ENCODE results near the gene LMNTD1.
"Not testable (repeated sequence)": the region's sequence is repeated elsewhere in the genome, so short reads cannot be mapped to it uniquely, and the experiment has no call there.

Gene LMNTD1

DNA sequence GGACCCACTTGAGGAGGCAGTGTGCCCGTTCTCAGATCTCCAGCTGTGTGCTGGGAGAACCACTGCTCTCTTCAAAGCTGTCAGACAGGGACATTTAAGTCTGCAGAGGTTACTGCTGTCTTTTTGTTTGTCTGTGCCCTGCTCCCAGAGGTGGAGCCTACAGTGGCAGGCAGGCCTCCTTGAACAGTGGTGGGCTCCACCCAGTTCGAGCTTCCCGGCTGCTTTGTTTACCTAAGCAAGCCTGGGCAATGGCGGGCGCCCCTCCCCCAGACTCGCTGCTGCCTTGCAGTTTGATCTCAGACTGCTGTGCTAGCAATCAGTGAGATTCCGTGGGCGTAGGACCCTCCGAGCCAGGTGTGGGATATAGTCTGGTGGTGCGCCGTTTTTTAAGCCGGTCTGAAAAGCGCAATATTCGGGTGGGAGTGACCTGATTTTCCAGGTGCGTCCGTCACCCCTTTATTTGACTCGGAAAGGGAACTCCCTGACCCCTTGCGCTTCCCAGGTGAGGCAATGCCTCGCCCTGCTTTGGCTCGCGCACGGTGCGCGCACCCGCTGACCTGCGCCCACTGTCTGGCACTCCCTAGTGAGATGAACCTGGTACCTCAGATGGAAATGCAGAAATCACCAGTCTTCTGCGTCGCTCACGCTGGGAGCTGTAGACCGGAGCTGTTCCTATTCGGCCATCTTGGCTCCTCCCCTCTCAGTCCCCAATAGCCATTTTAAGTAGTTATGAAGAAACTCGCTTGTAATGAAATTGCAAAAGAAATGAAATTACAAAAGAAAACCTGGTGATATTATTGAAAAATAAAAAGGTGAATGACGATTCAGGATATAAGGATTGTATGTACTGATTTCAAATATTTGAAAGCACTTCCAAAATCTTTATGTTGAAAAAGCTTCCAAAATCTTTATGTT is 63.9 kb downstream of the LMNTD1 start:
- not testable (repeated sequence) for DNase-seq

DNA sequence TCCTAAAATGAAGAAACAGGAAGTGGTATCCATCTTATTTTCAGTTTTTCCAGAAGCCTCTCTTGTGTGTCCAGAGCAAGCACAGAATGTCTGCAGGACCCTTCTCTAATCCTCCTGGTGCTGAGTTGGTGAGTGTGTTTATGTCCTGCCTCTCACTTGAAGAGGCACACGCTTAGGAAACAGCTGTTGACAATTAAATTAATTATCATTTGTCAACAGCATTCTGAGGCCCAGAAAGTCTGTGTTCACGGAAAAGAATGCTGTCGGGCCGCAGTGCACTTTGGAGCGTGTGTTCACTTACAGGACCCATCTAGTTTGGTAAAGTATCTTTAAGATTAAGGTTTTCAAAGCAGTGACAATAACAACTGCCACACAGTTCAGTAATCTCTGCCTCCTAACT is 70.5 kb downstream of the LMNTD1 start:
- no peak for DNase-seq

DNA sequence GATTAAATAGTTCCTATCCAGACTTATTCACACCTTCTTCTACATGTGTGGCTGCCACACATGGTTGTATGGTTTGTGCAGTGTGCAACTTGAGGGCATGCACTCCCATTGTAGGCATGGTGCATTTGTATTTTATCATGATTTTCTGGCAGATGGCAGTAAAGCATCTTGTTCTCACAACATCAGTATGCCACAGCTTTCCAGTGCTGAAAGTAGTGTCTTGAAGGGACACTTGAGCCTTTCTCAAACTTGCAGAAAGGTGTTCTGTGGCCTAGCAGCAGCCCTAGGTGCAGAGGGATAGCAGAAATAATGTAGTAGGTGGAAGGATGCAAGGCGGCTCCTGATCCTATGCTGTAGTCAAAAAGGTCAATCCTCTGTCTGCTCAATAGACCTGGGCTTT is 72.9 kb downstream of the LMNTD1 start:
- DNase-seq, result no peak

DNA sequence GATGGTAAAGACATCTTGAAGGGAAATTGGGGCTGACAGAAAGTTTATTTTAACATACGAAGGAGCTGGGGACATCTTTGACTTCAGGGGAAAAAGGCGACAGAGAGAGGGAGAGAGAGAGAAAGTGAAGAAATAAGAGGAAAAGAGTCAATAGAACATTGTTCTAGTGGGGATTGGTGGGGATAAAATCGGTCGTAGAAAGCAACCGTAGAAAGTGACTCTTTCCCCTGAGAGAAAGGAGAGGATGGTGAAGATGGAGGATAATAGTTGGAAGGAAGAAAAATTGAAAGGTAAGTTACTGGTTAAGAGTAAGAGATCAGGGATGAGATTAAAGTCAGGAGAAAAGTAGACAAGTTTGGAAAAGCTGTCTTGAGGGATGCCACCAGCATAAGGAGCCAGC is 75.9 kb downstream of the LMNTD1 start:
- no peak for DNase-seq

DNA sequence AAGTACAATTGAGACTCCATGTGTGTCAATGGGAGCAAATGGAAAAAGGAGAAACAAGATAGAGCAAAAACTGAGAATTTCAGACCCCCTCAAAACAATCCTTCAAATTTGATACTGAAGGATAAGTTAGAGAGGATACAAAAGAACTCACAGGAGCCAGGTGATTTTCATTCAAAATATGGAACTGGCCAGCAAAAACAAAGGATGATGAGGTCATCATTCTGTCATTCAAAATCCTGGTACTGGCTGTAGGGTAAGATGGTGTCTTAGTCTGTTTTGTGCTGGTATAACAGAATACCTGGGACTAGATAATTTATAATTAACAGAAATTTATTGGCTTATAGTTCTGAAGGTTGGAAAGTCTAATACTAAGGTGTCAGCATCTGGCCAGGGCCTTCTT is 80.6 kb downstream of the LMNTD1 start:
- DNase-seq, result no peak

DNA sequence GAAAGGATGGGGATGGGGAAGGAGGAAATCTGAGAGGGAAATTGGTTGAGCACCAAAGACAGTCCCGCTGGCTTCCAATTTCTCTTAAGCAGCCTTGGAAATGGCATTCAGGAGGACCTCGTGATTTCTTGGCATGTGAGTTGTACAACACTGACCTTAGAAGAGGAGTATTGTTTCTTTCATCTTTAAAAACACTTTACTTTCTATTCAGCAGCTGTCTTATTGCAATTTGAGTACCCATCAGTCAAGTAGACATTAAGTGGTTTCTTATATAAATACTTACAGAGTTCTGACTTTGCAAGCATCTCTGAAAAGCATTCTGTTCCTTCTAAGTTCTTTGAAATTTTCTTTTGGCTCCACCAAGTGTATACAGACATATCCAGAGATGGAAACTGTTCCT is 83.2 kb downstream of the LMNTD1 start:
- DNase-seq, result no peak

DNA sequence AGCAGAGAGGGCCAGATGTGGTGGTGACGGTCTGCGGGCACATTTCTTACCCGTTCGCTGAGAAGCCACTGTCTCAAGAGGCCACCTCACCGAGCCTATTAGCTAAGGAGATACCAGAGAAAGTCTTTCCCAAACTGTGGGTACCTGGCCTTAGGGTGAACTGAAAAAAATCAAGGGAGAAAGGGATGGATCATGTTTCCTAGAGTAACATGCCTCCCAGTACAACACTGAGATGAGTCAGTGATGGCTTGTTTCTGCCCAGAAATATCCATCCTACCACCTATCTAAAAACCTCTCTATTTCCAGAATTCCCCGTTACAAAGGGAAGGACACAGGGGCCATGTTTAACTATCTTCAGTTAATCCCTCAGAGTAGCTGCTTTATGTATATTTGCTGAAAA is 83.7 kb downstream of the LMNTD1 start:
- no peak for DNase-seq

DNA sequence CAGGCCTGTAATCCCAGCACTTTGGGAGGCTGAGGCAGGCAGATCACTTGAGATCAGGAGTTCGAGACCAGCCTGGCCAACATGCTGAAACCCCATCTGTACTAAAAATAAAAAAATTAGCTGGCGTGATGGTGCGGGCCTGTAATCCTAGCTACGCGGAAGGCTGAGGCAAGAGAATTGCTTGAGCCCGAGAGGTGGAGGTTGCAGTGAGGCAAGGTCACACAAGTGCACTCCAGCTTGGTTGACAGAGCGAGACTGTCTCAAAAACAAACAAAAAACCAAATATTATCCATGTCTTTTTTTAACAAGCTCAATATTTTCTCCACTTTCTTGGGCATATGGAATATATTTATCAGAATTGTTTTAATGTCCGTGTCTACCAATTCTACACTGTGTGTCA is 89.6 kb downstream of the LMNTD1 start:
- DNase-seq, result no peak

DNA sequence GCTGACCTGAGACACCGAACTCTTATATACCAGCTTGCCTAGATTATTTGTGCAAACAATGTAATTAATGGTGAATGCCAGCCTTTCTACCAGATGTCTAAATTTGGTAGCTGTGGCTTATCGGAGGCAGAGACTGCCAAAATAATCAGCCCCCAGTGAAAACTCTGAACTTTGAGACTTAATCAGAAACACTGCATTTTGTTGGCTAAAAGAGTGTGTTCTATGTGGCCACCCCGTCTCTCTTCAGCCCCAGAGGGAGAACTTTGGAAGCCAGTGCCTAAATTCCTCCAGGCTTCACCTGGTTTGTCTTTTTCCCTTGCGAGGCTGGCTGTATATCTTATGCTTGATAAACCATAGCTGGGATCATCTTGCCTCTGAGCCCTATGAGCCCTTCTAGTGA is 90.1 kb downstream of the LMNTD1 start:
- DNase-seq, result no peak

DNA sequence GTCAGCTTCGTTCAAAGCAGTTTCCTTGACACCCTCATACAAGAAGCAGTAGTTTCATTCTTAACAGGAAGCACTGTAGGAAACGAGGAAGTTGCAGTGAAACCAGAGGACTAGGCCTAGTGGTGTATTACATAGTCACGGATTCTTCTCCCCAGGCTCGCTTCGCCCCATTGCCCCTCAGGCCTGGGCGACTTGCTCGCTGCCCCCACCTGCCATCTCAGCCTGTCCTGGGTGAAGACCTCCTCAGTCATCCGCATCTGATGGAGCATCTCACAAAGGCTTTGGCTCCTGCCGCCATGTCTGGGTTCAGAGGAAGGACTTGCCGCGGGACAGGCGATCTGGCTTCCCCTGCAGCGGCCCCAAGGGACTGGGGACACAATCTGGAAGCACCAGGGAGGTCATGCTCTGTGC is 93.5 kb downstream of the LMNTD1 start:
- no peak for DNase-seq

DNA sequence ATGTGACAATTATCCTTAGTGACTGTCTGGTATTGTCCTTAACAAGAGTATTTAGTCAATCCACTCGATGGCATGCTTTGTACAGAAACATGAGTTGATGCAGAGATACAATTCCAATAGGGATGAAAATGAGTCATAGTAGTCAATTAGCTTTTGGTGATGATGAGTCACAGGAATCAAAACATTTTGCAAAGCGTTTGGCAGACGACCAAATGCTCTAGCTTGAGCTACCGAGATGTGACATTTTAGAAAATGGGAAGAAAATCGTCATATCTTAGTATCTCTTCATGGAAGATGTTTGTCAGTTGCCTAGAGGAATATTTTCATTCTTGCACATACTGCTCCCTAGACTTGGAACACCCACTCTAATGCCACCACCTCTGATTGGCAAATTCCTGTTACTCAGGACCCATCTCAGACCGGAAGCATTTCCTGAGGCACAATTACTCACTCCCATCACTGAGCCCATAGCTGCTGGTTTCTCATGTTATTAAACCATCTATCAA is 95.0 kb downstream of the LMNTD1 start:
- peak; percentile 20 for DNase-seq

DNA sequence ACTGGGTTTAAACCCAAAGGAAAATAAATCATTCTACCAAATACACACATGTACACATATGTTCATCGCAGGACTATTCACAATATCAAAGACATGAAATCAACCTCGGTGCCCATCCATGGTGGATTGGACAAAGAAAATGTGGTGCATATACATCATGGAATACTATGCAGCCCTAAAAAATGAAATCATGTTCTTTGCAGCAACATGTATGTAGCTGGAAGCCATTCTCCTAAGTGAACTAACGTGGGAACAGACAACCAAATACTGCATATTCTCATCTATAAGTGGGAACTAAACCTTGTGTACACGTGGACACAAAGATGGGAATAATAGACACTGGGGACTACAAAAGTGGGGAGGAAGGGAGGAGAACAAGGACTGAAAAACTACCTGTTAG is 96.6 kb downstream of the LMNTD1 start:
- no peak for DNase-seq

DNA sequence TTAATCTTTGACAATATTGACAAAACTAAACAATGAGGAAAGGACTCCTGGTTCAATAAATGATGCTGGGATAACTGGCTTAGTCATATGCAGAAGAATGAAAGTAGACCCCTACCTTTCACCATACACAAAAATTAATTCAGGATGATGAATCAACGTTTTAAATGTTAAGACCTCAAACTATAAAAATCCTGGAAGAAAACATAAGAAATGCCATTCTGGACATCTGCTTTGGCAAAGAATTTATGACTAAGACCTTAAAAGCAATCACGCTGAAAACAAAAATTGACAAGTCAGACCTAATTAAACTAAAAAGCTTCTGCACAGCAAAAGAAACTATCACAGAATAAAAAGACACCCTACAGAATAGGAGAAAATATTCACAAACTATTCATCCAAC is 97.4 kb downstream of the LMNTD1 start:
- no peak for DNase-seq

DNA sequence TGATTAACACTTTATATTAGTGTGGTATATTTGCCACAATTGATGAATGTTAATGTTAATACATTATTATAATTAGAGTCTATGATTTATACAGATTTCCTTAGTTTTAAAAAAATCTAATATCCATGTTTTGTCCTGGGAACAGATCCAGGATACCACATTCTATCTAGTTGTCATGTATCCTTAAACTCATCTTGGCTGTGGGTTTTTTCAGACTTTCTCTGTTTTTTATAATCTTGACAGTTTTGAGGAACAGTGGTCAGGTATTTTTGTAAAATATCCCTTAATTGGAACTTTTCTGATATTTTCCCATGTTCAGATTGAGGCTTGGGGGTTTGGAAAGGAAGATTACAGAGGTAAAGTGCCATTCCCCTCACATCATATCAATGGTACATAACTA is 104.1 kb downstream of the LMNTD1 start:
- DNase-seq, result no peak

DNA sequence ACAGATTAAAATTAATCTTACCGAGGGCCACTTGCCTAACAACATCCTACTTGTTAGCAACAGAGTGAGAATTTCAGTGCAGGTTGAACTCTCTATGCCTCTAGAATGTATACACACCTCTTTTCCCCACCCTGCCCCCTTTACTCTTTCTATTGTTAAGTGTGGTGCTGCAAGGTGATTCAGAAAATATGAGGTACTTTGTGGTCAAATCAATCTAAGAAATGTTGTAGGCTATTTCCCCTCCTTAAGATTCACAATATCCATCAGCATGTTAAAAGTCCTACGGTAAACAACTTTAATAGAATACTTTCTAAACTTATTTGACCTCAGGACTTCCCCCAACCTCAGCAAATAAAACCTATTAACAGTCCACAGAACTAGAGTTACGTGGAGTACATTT is 106.0 kb downstream of the LMNTD1 start:
- no peak for DNase-seq

DNA sequence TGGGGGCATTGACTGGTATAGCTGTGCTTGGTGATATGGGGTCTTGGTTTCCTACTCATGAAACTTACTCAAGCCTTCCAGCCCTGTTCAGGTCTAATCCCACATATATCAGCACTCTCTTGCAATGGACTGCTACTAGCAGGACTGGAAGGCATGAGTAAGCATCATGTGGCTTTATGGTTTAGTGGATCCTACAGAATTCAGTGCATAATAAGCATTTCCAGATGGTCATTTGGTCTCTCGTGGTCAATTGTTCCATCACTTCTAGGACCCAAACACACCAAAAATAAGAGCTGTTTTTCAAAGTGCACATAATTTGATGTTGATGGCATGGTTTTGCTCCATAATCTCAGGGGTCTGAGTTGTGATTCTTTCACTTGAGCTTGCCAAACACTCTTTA is 114.4 kb downstream of the LMNTD1 start:
- DNase-seq, result no peak

DNA sequence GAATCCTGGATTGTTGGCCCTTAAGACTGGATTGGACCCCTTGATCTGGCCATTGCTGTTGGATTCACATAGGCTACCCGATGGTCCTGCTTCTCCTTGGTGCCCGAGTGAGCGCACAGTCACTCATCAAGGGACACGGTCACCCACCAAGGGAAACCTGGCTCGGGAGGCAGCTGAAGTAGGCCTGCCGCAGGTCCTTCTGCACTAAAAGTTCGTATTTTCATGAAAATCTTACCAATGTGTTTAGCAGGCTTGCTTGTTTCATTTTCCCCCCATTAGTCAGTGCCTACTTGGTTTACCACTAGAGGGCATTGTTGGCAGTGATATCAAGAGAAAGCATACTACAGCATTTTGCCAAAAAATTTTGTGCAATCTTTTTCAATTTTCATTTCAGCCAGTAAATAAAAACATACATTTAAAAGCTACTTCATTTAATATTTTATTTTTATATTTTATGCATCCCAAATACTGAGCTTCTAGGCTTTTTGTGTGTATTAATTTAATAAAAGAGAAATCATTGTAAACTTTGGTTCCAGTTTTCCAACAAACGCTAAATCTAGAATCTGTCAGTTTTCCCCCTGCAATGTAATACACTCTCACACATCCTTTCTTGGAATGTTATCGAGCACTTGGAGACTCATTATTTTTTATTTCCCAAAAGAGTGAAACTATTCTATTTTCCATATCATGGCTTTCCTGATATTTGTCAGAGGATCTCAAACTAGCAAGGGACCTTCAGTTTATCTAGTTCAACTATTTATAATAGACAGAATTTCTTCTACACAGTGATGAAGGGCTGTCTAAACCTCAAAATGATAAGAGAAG is 116.7 kb downstream of the LMNTD1 start:
- DNase-seq, result peak; percentile 74

DNA sequence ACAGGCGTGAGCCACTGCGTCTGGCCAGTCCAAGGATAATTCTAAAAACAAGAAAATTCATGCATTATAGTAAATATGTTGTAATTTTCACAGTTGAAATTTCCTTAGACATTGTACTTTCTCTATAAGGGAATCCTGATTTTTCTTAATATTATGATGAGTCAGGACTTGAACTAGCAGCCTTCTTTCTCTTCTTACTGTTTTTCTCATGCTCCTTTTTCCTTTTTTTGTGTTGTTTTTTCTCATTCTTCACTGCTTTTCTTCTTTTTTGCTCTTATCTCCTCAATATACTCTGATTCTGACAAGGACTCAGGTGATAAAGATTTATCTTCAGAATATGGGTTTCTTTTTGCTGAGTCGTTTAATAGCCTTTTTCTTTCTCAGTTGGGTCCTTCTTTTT is 117.7 kb downstream of the LMNTD1 start:
- DNase-seq, result no peak

DNA sequence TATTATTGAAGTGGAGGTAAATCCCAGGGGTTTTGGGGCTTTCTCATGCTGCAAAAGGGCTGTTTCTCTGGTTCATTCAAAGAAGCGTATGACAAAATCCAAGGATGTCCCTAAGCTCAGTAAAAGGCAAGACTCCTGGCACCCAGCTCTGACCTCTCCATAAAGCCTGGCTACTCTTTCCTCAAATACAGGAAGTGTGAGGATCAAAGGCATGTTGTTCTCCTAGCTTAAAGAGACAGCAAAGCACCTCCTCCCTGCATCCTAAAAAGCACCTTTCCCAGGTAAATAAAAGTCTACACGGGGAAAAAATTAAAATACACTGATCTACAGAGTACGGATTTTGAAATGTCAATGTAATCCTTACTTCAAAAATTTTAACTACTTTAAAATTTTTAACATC is 118.6 kb downstream of the LMNTD1 start:
- DNase-seq, result no peak

DNA sequence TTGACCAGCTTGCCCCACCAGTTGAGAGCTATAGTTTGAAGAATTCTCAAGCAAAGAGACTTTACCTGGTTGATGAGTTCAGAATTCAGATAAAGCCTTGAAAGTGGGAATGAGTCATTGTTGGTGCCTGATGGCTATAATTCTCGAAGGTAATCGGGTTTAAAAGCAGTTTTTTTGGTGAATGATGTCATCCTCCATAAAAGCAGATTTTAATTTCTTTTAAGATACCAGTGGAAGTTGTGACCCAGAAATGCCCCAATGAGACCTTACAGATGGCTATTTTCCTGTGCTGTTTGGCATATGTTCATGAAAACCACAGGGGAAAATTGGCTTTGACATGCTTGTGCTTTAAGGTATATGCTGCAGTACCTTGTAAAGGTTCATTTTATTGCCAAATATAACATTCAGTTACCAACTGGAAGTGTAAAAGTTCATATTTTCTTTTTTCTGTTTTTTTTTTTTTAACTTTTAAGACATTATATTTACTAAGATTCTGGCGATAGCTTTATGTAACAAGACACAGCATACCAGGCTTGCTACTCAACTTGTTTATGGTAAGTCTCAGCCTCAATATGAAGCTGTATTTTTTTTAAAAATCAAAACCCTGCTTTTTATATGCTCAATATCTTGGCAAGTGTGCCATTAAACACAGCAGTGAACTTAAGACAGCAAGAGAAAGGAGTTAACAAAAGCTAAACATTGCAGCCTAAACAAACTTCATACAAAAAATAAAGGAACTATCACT is 119.3 kb downstream of the LMNTD1 start:
- DNase-seq, result no peak

DNA sequence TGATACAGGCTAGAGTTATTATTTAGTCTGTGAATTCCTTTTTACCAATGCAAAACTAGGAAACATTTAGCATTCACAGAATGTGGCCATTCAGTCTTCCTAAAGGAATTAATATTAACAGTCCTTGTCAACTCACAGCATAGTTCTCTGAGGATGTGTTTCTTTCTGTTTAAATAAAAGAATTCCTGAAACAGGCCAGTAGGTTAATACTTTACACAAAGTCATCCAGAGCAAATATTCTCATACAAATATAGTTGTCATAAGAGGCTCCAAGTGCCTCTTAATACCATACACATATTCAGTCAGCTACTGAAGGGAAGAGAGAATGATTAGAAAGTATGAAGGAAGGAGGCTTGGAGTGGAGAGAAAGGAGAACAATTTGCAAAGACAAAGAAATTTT is 120.1 kb downstream of the LMNTD1 start:
- DNase-seq, result no peak

DNA sequence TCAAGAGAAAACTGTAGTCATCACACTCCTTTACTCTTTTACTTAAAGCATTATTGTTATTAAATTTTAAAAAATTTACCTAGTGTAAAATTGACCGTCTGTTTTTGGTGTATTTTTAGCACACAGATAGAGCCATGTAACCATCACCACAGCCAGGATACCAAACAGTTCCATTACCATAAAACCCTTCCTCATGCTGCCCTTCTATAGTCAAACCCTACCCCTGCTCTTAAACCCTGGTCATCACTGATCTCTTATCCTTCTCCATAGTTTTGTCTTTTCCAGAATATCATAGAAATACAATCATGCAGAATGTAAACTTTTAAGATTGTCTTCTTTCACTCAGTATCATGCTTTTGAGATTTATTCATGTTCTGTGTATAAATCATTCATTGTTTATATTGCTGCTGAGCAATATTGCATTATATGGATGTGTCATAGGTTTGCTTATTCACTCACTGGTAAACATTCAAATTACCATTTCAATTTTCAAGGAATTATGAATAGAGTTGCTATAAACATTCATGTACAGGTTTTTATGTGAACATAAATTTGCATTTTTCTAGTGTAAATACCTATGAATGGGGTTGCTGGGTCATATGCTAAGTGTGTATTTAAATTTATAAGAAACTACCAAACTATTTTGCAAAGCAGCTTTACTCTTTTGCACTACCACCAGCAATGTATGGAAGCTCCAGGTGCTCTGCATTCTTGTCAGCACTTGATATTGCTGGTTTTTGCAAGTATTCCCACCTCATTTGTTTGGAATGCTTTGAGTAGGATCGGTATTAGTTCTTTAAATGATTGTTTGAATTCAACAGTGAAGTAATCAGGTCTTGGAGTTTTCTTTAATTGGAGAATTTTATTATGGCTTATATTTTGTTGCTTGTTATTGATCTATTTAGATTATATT is 125.5 kb downstream of the LMNTD1 start:
- DNase-seq, result no peak
